SJSA1 (cell line): Measurements from ENCODE around the gene FAM13C. TPM values are rescaled to one million over a fixed set of nuclear protein-coding genes. Genes with fewer than 3 reads are reported as not detected.

ENCODE experiments used
- DNase-seq, 2 experiments: peaks; one replicate each; pipeline ENCODE4 v3.0.0-alpha.2; 2015 to 2020; ENCODE audit warnings: low spot score in 2 of 2, low read depth in 1 of 2
- H3K27ac ChIP-seq: fragments of 250-450 bp; sonication (Bioruptor Pico); 2 replicates; pipeline ENCODE4 v1.5.1; 2020; ENCODE audit warnings: mild to moderate bottlenecking, moderate library complexity
- H3K27me3 ChIP-seq: fragments of 250-450 bp; sonication (Bioruptor Pico); replicated peaks from 2 replicates; pipeline ENCODE4 v1.5.1; 2020; ENCODE audit warnings: mild to moderate bottlenecking, moderate library complexity
- H3K36me3 ChIP-seq: fragments of 250-450 bp; sonication (Bioruptor Pico); 2 replicates; pipeline ENCODE4 v1.5.1; 2020; ENCODE audit warnings: mild to moderate bottlenecking
- H3K4me1 ChIP-seq: fragments of 250-450 bp; sonication (Bioruptor Pico); replicated peaks from 2 replicates; pipeline ENCODE4 v1.6.1; 2021; ENCODE audit warnings: mild to moderate bottlenecking
- H3K4me3 ChIP-seq: fragments of 250-450 bp; sonication (Bioruptor Pico); 2 replicates; pipeline ENCODE4 v1.5.1; 2020; ENCODE audit warnings: mild to moderate bottlenecking
- H3K9me3 ChIP-seq: fragments of 250-450 bp; sonication (Bioruptor Pico); replicated peaks from 2 replicates; pipeline ENCODE4 v1.5.1; 2020; ENCODE audit warnings: mild to moderate bottlenecking
- total RNA-seq: library from RNA; depleted of rRNA; stranded (reverse); fragments of >200 nt; shearing (Covaris generic); gene quantifications from 2 replicates; pipeline ENCODE4 v1.2.3, GENCODE V29; 2014

Gene FAM13C
- total RNA-seq, 1 experiment from 2014 or later, result 0.03 TPM

DNA sequence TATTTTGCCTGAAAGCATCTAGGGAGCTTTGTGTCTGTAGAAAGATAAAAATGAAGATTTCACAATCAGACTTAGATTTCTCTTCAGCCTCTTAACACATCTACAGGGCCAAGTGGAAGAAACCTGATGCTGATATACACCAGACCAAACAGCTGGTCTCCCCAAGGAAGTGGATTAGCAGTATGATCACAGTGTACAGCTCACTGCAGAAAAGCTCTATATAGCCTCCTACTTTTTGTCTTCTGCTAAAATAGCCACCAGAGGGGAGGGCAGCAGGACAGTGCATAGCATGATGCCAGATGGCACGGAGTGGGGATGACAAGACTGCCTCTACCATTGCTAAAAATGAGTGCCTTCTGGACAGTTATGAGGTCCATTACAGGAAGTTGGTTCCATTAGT lies 16.0 kb downstream of the FAM13C start:
- Histone ChIP-seq H3K36me3 (no peaks in the 10 kb centered on the region), H3K9me3 (no peaks in the 10 kb centered on the region), H3K27me3 (no peaks in the 10 kb centered on the region), H3K4me1 (no peaks in the 10 kb centered on the region), H3K27ac (no peak overlapping the region), H3K4me3 (no peak overlapping the region)
- DNase-seq, result no peak

DNA sequence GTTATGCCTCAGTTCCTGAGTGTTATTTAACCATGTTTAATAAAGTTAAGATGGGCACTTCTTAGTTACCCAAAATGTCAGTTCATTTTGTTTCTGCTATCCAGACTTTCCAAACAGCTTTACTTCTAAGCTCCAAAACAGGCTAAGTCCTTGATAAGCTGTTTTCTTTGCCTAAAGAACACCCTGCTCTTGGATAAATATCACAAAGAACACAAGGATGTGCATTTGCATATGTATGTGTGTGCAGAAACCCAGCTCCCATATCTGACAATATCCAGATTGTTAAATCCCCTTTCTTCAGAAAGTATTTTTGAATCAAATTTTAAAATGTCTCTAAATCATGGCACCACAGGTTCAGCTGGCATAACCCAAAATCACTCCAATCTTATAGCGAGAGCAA lies 19.6 kb downstream of the FAM13C start:
- Histone ChIP-seq H3K9me3 (no peaks in the 10 kb centered on the region), H3K27me3 (no peaks in the 10 kb centered on the region), H3K36me3 (no peaks in the 10 kb centered on the region), H3K27ac (no peak overlapping the region), H3K4me1 (no peaks in the 10 kb centered on the region), H3K4me3 (no peak overlapping the region)
- no peak for DNase-seq

DNA sequence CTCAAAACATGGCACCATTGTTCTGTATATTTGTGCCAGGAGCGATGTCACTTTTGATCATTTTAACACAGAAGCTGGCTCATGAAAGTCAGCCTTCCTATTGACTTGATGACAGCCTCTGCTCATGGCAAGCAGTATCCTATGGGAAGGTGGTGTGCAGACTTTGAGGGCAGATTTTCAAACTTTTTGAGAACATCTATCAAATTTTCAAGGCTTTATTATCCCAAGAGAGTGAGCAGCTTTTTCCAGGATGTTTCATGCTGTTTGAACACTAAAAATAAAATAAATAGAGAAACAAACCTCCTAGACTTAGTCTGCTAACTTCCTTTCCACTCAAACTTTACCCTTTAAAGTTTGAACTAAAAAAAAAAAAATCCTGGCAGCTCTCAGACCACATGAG lies 20.3 kb downstream of the FAM13C start:
- H3K4me3 ChIP-seq, result no peak overlapping the region
- no peaks in the 10 kb centered on the region for H3K27me3 ChIP-seq
- no peaks in the 10 kb centered on the region for H3K36me3 ChIP-seq
- H3K4me1 ChIP-seq, result no peaks in the 10 kb centered on the region
- no peak overlapping the region for H3K27ac ChIP-seq
- no peaks in the 10 kb centered on the region for H3K9me3 ChIP-seq
- DNase-seq, result no peak

DNA sequence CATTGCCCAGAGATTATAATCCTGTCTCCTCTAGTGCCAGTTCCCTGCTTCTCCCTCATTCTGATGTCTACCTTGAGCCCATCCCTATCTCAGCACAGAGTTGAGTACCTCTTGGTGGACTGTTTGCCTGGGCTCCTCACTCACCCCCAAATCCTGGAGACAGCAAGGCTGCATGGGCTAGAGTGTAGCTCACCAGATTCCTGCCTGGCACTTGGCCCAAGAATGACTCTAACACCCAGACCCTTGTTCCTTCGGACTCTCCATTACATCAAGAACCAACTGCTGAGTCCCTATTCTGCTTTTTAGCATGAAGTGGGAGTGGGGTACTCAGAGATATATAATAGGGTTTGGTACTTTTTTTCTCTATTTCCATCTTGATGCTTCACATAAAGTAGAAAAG lies 22.1 kb downstream of the FAM13C start:
- H3K4me1 ChIP-seq, result no peaks in the 10 kb centered on the region
- no peak overlapping the region for H3K27ac ChIP-seq
- H3K9me3 ChIP-seq, result no peaks in the 10 kb centered on the region
- no peak for DNase-seq
- H3K4me3 ChIP-seq, result no peak overlapping the region
- no peaks in the 10 kb centered on the region for H3K36me3 ChIP-seq
- no peaks in the 10 kb centered on the region for H3K27me3 ChIP-seq

DNA sequence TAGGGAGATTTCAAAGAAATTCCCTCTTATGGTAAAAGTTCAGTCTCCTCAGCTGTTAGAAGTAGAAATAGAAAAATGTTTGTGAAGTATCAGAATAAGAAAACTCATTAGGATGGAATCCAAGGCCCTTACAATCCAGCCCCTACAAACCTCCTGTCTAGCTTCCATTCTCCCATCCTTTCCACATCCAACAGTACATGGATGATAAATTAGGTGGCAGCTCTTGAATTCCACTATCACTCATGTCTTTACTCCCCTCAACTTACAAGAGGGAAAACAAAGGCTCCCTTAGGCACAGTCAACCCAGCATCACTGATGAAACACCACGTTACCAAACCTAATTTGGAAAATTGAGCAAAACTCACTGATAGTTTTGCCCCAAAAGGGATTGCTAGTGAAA lies 23.0 kb downstream of the FAM13C start:
- no peak for DNase-seq
- Histone ChIP-seq H3K27me3 (no peaks in the 10 kb centered on the region), H3K36me3 (no peaks in the 10 kb centered on the region), H3K9me3 (no peaks in the 10 kb centered on the region), H3K4me1 (no peaks in the 10 kb centered on the region), H3K4me3 (no peak overlapping the region), H3K27ac (no peak overlapping the region)

DNA sequence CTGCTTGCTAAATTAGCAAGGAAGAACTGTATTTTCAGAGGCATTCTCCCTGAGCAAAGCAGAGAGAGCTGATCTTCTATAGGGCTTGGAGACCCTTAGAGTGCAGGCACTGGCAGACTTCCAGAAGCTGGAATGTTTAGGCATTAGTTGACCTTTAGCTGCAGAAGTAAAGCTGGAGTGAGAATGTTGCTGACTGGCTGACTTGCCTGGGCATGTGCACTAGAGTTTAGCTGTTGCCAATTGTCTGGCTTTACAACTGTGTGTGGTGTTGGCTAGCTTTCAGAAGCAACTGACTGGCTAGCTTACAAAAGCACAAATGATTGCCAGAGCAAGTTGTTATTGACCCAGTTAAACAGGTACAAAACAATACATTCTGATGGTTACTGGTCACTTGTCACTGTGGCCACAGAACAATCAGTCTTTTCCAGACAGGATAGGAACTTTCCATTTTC lies 25.1 kb downstream of the FAM13C start:
- no peak for DNase-seq
- Histone ChIP-seq H3K9me3 (no peaks in the 10 kb centered on the region), H3K4me3 (no peak overlapping the region), H3K36me3 (no peaks in the 10 kb centered on the region), H3K27ac (no peak overlapping the region), H3K4me1 (no peaks in the 10 kb centered on the region), H3K27me3 (no peaks in the 10 kb centered on the region)

DNA sequence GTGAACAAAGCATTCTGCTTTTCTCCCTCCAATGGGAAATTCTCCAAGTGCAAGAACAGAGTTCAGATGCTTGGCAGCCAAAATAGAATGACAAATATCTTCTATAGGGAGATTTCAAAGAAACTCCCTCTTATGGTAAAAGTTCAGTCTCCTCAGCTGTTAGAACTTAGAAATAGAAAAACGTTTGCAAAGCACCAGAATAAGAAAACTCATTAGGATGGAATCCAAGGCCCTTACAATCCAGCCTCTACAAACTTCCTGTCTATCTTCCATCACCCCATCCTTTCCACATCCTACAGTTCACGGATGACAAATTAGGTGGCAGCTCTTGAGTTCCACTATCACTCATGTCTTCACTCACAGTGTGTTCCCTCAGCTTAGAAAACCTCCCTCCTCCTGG lies 25.7 kb downstream of the FAM13C start:
- DNase-seq, result no peak
- no peaks in the 10 kb centered on the region for H3K4me1 ChIP-seq

DNA sequence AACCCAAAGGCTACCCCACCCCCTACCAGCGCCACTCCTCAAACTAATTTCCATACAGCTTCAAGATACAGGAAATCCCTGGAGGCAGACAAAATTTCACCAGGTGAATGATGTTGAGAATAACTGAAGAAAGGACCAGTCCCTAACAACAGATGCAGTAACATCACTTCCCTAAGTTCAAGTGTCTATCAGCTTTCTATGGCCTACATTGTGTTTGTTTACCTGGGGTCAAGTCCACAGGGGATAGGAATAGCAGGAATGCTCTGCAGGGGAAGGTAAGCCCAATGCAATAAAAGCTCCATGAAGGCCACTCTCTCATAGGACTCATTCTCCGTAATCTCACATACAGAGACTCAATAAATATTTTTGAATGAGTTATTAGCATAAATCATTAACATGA lies 26.9 kb downstream of the FAM13C start:
- H3K4me1 ChIP-seq, result no peaks in the 10 kb centered on the region
- no peaks in the 10 kb centered on the region for H3K27me3 ChIP-seq
- no peak overlapping the region for H3K27ac ChIP-seq
- no peak for DNase-seq
- H3K36me3 ChIP-seq, result no peaks in the 10 kb centered on the region
- H3K4me3 ChIP-seq, result no peak overlapping the region
- H3K9me3 ChIP-seq, result no peaks in the 10 kb centered on the region

More for the DNA sequence above, 25.7 kb downstream of the FAM13C start:
- H3K36me3 ChIP-seq, result no peaks in the 10 kb centered on the region
- H3K9me3 ChIP-seq, result no peaks in the 10 kb centered on the region
- no peak overlapping the region for H3K27ac ChIP-seq
- H3K27me3 ChIP-seq, result no peaks in the 10 kb centered on the region
- no peak overlapping the region for H3K4me3 ChIP-seq

DNA sequence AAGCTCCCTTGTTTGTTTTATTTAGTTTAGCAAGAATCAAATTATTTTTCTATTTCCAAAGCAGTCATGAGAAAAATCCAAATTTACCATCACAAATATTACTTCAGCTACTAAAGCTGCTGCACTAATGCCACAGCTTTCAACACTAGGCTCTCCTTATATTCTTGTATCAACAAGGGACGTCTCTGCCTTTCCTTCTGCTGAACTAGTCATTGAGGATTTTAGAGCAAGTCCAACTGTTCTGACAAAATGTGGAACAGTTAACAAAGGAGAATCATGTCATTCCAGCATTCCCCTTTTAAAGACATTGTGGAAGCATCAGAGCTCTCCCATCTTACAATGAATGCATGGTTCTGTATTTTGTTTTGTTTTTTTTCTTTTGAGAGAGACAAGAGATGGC lies 28.6 kb downstream of the FAM13C start:
- H3K9me3 ChIP-seq, result no peaks in the 10 kb centered on the region
- no peak overlapping the region for H3K4me3 ChIP-seq
- no peak overlapping the region for H3K27ac ChIP-seq
- H3K4me1 ChIP-seq, result no peaks in the 10 kb centered on the region
- H3K27me3 ChIP-seq, result no peaks in the 10 kb centered on the region
- no peak for DNase-seq
- no peaks in the 10 kb centered on the region for H3K36me3 ChIP-seq

DNA sequence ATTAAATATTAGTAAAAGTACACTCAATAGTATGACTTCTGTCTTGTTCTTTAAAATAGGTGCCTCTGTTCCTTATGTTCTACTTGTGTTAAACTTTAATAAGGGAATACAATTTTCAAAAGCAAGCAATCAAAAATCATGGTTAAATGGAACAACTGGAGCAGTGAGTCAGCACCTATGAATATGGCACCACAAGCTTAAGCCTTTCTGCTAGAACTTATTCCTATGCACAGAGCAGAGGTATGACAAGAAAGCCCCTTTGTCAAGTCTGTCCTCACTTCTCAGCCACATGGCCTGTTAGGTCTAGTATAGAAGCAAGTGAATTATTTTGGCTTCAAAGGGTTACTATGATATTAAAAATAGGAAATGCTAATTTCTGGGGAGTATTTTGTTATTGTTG lies 29.8 kb downstream of the FAM13C start:
- Histone ChIP-seq H3K9me3 (no peaks in the 10 kb centered on the region), H3K4me1 (no peaks in the 10 kb centered on the region), H3K27me3 (no peaks in the 10 kb centered on the region), H3K27ac (no peak overlapping the region), H3K36me3 (no peaks in the 10 kb centered on the region), H3K4me3 (no peak overlapping the region)
- DNase-seq, result no peak

DNA sequence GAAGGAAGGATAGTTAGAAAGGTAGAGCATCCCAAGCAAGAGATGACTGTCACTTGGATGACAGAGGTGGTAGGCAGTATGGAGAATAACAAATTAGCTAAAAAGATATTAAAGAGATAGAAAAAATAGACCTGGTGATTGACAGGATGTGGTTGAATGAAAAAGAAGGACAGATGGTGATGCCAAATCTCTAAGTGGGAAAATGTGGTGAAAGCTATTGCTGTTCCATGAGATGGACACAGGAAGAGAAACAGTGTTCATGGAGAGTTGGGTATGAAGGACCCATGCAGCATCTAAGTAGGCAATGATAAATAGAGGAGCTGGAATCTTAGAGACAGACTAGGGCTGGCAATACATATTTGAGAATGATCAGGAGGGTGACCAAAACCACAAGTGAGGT lies 30.7 kb downstream of the FAM13C start:
- Histone ChIP-seq H3K36me3 (no peaks in the 10 kb centered on the region), H3K27me3 (no peaks in the 10 kb centered on the region), H3K4me1 (no peaks in the 10 kb centered on the region), H3K27ac (no peak overlapping the region), H3K9me3 (no peaks in the 10 kb centered on the region), H3K4me3 (no peak overlapping the region)
- no peak for DNase-seq

DNA sequence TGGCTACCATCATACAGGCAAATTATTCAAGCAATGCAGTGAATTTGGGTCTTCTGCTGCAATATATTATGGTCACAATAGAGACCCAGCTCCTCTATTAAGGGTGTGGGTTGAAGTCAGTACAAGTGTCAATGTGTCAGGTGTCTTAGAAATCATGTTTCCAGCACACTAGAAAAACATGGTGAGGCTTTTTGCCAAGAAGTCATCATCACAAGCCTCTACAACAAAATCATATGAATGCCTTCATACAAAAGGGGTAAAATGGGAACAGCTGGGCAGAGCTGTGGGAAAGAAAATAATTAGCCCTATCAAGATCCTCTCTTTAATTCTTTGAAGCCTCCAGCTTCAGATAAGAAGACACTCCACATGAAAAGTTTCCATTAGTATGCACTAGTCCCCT lies 37.2 kb downstream of the FAM13C start:
- H3K9me3 ChIP-seq, result no peaks in the 10 kb centered on the region
- DNase-seq, result no peak
- no peak overlapping the region for H3K27ac ChIP-seq
- no peaks in the 10 kb centered on the region for H3K27me3 ChIP-seq
- no peaks in the 10 kb centered on the region for H3K4me1 ChIP-seq
- H3K36me3 ChIP-seq, result no peaks in the 10 kb centered on the region
- no peak overlapping the region for H3K4me3 ChIP-seq

DNA sequence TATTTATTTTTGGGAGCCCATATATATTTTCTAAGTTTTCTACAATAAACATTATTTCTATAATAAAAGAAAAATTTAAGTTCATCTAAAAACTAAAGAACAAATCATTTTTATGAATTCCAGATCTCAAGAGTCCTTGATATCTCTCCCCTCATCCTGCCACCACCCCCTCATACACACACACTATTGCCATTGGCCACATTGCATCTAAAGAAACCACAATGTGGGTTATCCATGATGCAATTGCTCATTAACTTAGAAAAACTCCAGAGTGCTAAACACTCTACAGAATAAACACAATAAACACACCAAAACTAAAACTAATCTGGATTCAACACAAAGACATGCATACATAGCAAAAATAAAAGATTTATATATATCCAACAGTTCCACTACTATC lies 37.8 kb downstream of the FAM13C start:
- Histone ChIP-seq H3K4me3 (no peak overlapping the region), H3K9me3 (no peaks in the 10 kb centered on the region), H3K27ac (no peak overlapping the region), H3K36me3 (no peaks in the 10 kb centered on the region), H3K27me3 (no peaks in the 10 kb centered on the region), H3K4me1 (no peaks in the 10 kb centered on the region)
- no peak for DNase-seq

DNA sequence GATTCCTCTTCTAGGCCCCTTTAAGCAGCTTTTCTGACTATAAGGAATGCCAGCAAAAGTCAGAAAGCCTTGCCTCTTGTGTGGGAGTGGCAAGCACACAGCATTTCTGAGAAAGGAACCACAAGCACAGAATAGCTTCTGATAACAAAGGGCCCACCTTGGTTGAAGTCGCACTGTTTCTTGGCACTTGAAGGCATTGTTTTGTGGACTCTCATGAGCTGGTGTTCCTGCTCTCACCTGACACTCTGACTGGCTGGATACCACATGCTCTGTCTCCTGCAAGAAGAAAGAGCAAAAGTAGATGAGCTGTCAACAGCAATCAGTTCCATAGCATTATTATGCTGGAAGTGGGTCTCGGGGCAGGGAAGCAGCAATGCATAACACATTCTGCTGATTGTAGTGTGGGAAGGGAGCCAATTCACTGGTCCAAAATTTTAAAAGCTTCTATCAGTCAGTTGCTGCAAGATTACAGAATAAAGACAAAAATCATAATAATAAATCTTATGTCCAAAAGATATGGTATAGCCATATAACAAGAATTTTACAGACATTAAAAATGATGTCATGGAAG lies 38.4 kb downstream of the FAM13C start:
- no peak for DNase-seq
- Histone ChIP-seq H3K27ac (no peak overlapping the region), H3K36me3 (no peaks in the 10 kb centered on the region), H3K27me3 (no peaks in the 10 kb centered on the region), H3K9me3 (no peaks in the 10 kb centered on the region), H3K4me3 (no peak overlapping the region), H3K4me1 (no peaks in the 10 kb centered on the region)

DNA sequence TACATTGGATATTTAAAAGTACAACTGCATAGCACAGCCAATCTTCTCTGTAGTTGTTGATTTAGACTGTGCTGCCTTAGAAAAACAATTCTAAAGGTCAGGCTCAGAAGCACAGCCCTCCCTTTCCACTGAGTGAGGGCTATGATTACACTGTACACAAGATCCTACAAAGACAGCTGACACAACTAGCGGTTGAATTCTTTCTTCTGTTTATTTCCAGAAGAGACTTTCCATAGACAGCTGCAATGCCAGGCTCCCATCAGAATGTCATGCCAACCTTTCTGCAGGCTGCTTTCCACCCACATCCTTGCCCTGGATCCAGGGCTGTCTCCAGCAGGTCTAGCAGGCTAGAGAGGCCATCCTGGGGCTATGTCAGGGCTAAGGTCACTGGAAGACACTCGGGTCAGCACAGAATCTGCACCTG lies 39.3 kb downstream of the FAM13C start:
- H3K4me3 ChIP-seq, result no peak overlapping the region
- no peak for DNase-seq
- H3K36me3 ChIP-seq, result no peaks in the 10 kb centered on the region
- no peak overlapping the region for H3K27ac ChIP-seq
- H3K9me3 ChIP-seq, result no peaks in the 10 kb centered on the region
- no peaks in the 10 kb centered on the region for H3K4me1 ChIP-seq
- no peaks in the 10 kb centered on the region for H3K27me3 ChIP-seq
